Measurements from ENCODE around the gene PROK1. TPM values are rescaled to one million over a fixed set of nuclear protein-coding genes. Genes with fewer than 3 reads are reported as not detected.

The PROK1 gene
- total and polyA plus RNA-seq, 2 donors, result 0.19 to 0.50 TPM

GRCh38 chr1:110477967-110478640 is 27.2 kb downstream of the PROK1 start:
- Histone ChIP-seq H3K27ac (ENCODE audit: low read depth in 1 of 2, low read length in 1 of 2) (no peak overlapping the region), H3K4me3 (ENCODE audit: low read length in 2 of 2) (no peak overlapping the region), H3K27me3 (ENCODE audit: control insufficient read depth in 2 of 2, insufficient read depth in 1 of 2, low read length in 1 of 2) (peaks cover 0 to 3% of the 10 kb centered on the region in 2 donors), H3K36me3 (ENCODE audit: control insufficient read depth in 2 of 2, insufficient read depth in 2 of 2, low read length in 1 of 2) (no peaks in the 10 kb centered on the region), H3K9me3 (ENCODE audit: control insufficient read depth in 2 of 2, insufficient read depth in 1 of 2, low read length in 1 of 2) (no peaks in the 10 kb centered on the region), H3K4me1 (ENCODE audit: control insufficient read depth in 2 of 2, insufficient read depth in 2 of 2, low read length in 2 of 2) (peaks cover under 1 to 12% of the 10 kb centered on the region in 2 donors)
- DNase-seq (ENCODE audit: low read depth in 6 of 9, low spot score in 9 of 9), result no peak
- WGBS, result 96% methylated on average over 3 of the region's 3 CpGs

DNA sequence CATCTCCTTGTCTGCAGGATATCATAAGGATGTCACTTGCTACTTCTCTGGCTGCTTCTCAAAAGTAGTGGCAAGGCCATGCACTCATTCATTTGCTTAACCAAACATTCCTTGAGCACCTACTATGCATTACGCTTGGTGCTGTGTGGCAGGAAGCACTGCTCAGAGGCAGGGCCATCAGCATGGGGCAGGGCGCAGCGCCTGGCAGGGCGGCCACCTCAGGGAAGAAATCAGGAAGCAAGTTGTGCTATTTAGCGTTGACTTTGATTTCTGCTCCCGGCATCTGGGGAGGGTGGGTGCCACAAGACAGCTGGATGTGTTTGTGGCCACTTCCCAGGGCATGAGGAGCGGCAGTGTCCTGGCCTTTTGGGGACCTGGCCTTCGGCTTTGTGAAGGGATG is 27.9 kb downstream of the PROK1 start:
- no peak for DNase-seq (ENCODE audit: low read depth in 6 of 9, low spot score in 9 of 9)
- Histone ChIP-seq H3K36me3 (ENCODE audit: control insufficient read depth in 2 of 2, insufficient read depth in 2 of 2, low read length in 1 of 2) (no peaks in the 10 kb centered on the region), H3K27ac (ENCODE audit: low read depth in 1 of 2, low read length in 1 of 2) (no peak overlapping the region), H3K4me3 (ENCODE audit: low read length in 2 of 2) (no peak overlapping the region), H3K9me3 (ENCODE audit: control insufficient read depth in 2 of 2, insufficient read depth in 1 of 2, low read length in 1 of 2) (no peaks in the 10 kb centered on the region), H3K27me3 (ENCODE audit: control insufficient read depth in 2 of 2, insufficient read depth in 1 of 2, low read length in 1 of 2) (peaks cover 0 to 6% of the 10 kb centered on the region in 2 donors), H3K4me1 (ENCODE audit: control insufficient read depth in 2 of 2, insufficient read depth in 2 of 2, low read length in 2 of 2) (peaks cover 2 to 18% of the 10 kb centered on the region in 2 donors)
- 94% methylated on average over 8 of the region's 8 CpGs for whole genome bisulfite sequencing

DNA sequence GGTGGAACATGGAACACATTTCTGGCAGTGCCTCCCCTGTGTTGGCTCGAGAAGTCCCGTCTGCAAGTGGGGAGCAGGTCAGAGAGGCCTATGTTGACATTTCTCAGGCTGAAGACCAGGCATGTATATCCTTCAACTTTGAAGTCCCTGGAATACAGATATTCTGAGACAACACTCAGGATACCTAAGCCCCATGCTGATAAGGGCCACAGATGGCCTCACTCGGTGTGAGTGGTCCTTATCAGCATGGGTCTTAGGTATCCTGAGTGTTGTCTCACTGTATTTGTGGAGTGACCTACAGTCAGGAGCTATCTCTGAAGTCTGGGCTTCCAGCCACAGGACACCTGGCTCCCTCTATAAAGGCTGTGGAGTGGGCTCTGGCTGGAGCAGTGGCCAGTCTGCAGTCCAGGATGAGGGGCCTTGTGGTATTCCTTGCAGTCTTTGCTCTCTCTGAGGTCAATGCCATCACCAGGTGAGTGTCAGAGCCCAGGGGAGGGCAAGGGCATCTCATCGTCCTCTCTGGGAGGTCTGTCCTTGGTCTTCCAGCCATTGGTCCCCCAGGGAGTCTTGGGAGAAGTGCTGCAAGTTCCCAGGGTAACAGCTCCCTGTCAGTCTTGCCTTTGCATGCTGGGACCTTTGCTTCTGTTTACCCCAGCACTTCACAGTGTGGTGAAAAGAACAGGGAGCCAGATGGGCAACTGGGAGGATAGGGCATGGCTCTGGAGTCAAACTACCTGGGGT is 29.6 kb downstream of the PROK1 start:
- Histone ChIP-seq H3K4me3 (ENCODE audit: low read length in 2 of 2) (no peak overlapping the region), H3K4me1 (ENCODE audit: control insufficient read depth in 2 of 2, insufficient read depth in 2 of 2, low read length in 2 of 2) (peaks cover 2 to 18% of the 10 kb centered on the region in 2 donors)
- 84% methylated on average over 4 of the region's 4 CpGs for WGBS

GRCh38 chr1:110481968-110482623 is 31.1 kb downstream of the PROK1 start:
- DNase-seq (ENCODE audit: low read depth in 6 of 9, low spot score in 9 of 9), result no peak
- Histone ChIP-seq H3K27me3 (ENCODE audit: control insufficient read depth in 2 of 2, insufficient read depth in 1 of 2, low read length in 1 of 2) (peaks cover 0 to 6% of the 10 kb centered on the region in 2 donors), H3K27ac (ENCODE audit: low read depth in 1 of 2, low read length in 1 of 2) (no peak overlapping the region), H3K36me3 (ENCODE audit: control insufficient read depth in 2 of 2, insufficient read depth in 2 of 2, low read length in 1 of 2) (no peaks in the 10 kb centered on the region), H3K4me3 (ENCODE audit: low read length in 2 of 2) (no peak overlapping the region), H3K9me3 (ENCODE audit: control insufficient read depth in 2 of 2, insufficient read depth in 1 of 2, low read length in 1 of 2) (no peaks in the 10 kb centered on the region), H3K4me1 (ENCODE audit: control insufficient read depth in 2 of 2, insufficient read depth in 2 of 2, low read length in 2 of 2) (peaks cover 2 to 19% of the 10 kb centered on the region in 2 donors)
- WGBS, result 76% methylated on average over 12 of the region's 12 CpGs

More for the DNA sequence above, 29.6 kb downstream of the PROK1 start:
- Histone ChIP-seq H3K9me3 (ENCODE audit: control insufficient read depth in 2 of 2, insufficient read depth in 1 of 2, low read length in 1 of 2) (no peaks in the 10 kb centered on the region), H3K27ac (ENCODE audit: low read depth in 1 of 2, low read length in 1 of 2) (no peak overlapping the region), H3K36me3 (ENCODE audit: control insufficient read depth in 2 of 2, insufficient read depth in 2 of 2, low read length in 1 of 2) (no peaks in the 10 kb centered on the region), H3K27me3 (ENCODE audit: control insufficient read depth in 2 of 2, insufficient read depth in 1 of 2, low read length in 1 of 2) (peaks cover 0 to 6% of the 10 kb centered on the region in 2 donors)
- DNase-seq (ENCODE audit: low read depth in 6 of 9, low spot score in 9 of 9), result no peak

DNA sequence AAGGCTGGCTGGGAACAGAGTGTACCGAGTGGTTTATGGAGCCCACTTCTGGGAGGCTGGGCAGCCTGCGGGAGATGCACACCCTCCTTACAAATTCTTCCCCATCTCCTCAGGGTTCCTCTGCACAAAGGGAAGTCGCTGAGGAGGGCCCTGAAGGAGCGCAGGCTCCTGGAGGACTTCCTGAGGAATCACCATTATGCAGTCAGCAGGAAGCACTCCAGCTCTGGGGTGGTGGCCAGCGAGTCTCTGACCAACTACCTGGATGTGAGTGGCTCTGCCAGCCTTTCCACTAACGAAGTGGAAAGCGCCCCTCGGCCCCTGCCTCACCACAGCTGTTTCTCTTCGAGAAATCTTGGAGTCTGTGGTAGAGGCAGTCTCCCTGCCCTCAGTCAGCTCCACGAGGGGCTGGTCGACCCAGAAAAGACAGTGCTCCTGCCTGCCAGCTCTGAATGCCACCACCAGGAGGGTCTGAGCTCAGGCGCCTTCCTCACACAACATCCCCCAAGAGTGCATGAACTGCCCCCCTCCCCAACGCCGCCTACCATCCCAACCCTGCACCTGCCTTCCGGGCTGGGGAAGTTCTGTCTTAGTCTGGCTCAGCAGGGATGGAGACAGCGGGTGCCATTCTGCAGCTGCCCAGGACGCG is 31.8 kb downstream of the PROK1 start:
- peak in 2 of 9 donors; percentile 10 to 34 for DNase-seq (ENCODE audit: low read depth in 6 of 9, low spot score in 9 of 9)
- no peaks in the 10 kb centered on the region for H3K9me3 ChIP-seq (ENCODE audit: control insufficient read depth in 2 of 2, insufficient read depth in 1 of 2, low read length in 1 of 2)
- no peaks in the 10 kb centered on the region for H3K36me3 ChIP-seq (ENCODE audit: control insufficient read depth in 2 of 2, insufficient read depth in 2 of 2, low read length in 1 of 2)
- H3K4me3 ChIP-seq (ENCODE audit: low read length in 2 of 2), result no peak overlapping the region
- WGBS, result 43% methylated on average over 18 of the region's 18 CpGs
- peaks cover 0 to 6% of the 10 kb centered on the region in 2 donors for H3K27me3 ChIP-seq (ENCODE audit: control insufficient read depth in 2 of 2, insufficient read depth in 1 of 2, low read length in 1 of 2)
- H3K27ac ChIP-seq (ENCODE audit: low read depth in 1 of 2, low read length in 1 of 2), result no peak overlapping the region
- peaks cover 2 to 26% of the 10 kb centered on the region in 2 donors for H3K4me1 ChIP-seq (ENCODE audit: control insufficient read depth in 2 of 2, insufficient read depth in 2 of 2, low read length in 2 of 2)

GRCh38 chr1:110483308-110483685 is 32.3 kb downstream of the PROK1 start:
- Histone ChIP-seq H3K9me3 (ENCODE audit: control insufficient read depth in 2 of 2, insufficient read depth in 1 of 2, low read length in 1 of 2) (no peaks in the 10 kb centered on the region), H3K27ac (ENCODE audit: low read depth in 1 of 2, low read length in 1 of 2) (no peak overlapping the region), H3K36me3 (ENCODE audit: control insufficient read depth in 2 of 2, insufficient read depth in 2 of 2, low read length in 1 of 2) (no peaks in the 10 kb centered on the region), H3K4me1 (ENCODE audit: control insufficient read depth in 2 of 2, insufficient read depth in 2 of 2, low read length in 2 of 2) (peaks cover 2 to 31% of the 10 kb centered on the region in 2 donors), H3K4me3 (ENCODE audit: low read length in 2 of 2) (no peak overlapping the region), H3K27me3 (ENCODE audit: control insufficient read depth in 2 of 2, insufficient read depth in 1 of 2, low read length in 1 of 2) (peaks cover 0 to 6% of the 10 kb centered on the region in 2 donors)
- 82% methylated on average over 9 of the region's 9 CpGs for WGBS
- DNase-seq (ENCODE audit: low read depth in 6 of 9, low spot score in 9 of 9), result peak in 1 of 9 donors; percentile 34

DNA sequence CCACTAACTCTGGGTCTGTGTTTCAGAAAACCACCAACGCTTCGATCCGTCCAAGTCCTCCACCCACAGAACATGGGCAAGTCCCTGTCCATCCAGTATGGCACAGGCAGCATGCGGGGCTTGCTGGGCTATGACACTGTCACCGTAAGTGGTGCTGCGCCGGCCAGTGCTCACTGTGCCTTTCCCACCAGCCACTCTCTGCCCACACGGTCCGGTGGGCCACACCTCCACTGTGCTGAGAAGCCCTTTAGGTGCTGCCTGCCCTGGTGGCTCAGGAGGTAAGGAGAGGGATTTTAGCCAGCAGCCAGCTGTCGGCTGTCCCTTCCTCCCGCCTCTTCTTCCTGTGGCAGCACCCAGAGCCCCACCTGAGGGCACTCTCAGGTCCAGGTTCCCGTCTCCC is 33.9 kb downstream of the PROK1 start:
- H3K27me3 ChIP-seq (ENCODE audit: control insufficient read depth in 2 of 2, insufficient read depth in 1 of 2, low read length in 1 of 2), result peaks cover 0 to 6% of the 10 kb centered on the region in 2 donors
- H3K4me3 ChIP-seq (ENCODE audit: low read length in 2 of 2), result no peak overlapping the region
- DNase-seq (ENCODE audit: low read depth in 6 of 9, low spot score in 9 of 9), result no peak
- no peaks in the 10 kb centered on the region for H3K9me3 ChIP-seq (ENCODE audit: control insufficient read depth in 2 of 2, insufficient read depth in 1 of 2, low read length in 1 of 2)
- H3K4me1 ChIP-seq (ENCODE audit: control insufficient read depth in 2 of 2, insufficient read depth in 2 of 2, low read length in 2 of 2), result peaks cover 2 to 46% of the 10 kb centered on the region in 2 donors
- H3K36me3 ChIP-seq (ENCODE audit: control insufficient read depth in 2 of 2, insufficient read depth in 2 of 2, low read length in 1 of 2), result no peaks in the 10 kb centered on the region
- no peak overlapping the region for H3K27ac ChIP-seq (ENCODE audit: low read depth in 1 of 2, low read length in 1 of 2)
- 96% methylated on average over 12 of the region's 12 CpGs for WGBS

DNA sequence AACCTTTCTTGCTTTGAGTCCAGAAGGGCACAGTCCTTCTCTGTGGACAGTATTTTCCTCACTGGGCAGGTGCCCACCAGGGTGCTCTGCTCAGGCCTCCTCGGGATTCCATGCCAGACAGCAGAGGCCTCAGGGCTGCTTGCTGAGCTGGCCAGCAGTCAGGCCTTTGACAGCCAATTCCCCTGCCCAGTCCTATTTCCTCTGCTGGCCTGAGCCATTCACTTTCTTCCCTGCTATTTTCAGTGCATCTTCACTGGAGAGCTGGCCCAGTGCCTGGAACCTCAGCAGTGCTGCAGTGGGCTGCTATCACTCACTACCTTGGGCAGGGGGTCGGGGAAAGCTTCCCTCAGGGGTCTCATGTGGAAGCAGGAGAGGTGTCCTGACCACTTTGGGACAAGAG is 34.8 kb downstream of the PROK1 start:
- Histone ChIP-seq H3K4me1 (ENCODE audit: control insufficient read depth in 2 of 2, insufficient read depth in 2 of 2, low read length in 2 of 2) (peaks cover 5 to 55% of the 10 kb centered on the region in 2 donors), H3K4me3 (ENCODE audit: low read length in 2 of 2) (no peak overlapping the region), H3K27ac (ENCODE audit: low read depth in 1 of 2, low read length in 1 of 2) (no peak overlapping the region), H3K27me3 (ENCODE audit: control insufficient read depth in 2 of 2, insufficient read depth in 1 of 2, low read length in 1 of 2) (peaks cover 0 to 6% of the 10 kb centered on the region in 2 donors), H3K9me3 (ENCODE audit: control insufficient read depth in 2 of 2, insufficient read depth in 1 of 2, low read length in 1 of 2) (no peaks in the 10 kb centered on the region), H3K36me3 (ENCODE audit: control insufficient read depth in 2 of 2, insufficient read depth in 2 of 2, low read length in 1 of 2) (no peaks in the 10 kb centered on the region)
- 92% methylated on average over 2 of the region's 2 CpGs for WGBS
- DNase-seq (ENCODE audit: low read depth in 6 of 9, low spot score in 9 of 9), result no peak

All from thymus (tissue), 11 donors.